ENCODE measurements around the gene ATP8B1.

ATP8B1 gene

DNA sequence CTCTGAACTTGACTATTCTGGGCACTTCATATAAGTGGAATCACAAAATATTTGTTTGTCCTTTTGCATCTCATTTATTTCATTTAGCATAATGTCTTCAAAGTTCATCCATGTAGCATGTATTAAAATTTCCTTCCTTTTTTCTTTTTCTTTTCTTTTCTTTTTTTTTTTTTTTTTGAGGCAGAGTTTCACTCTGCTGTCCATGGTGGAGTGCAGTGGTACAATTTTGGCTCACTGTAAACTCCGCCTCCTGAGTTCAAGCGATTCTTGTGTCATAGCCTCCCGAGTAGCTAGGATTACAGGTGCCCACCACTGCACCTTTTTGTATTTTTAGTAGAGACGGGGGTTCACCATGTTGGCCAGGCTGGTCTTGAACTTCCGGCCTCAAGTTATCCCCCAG lies 11.9 kb downstream of the ATP8B1 start:
- Histone ChIP-seq H3K23ac (ENCODE audit: low read length) (no peak overlapping the region), H3K36me3 (ENCODE audit: control insufficient read depth, insufficient read depth, low read length) (no peaks in the 10 kb centered on the region), H3K27ac (ENCODE audit: low read depth, low read length) (no peak overlapping the region), H3K18ac (ENCODE audit: low read length) (no peak overlapping the region), H3K9ac (ENCODE audit: low read length) (no peak overlapping the region), H2AK5ac (ENCODE audit: low read length) (no peak overlapping the region), H3K4ac (ENCODE audit: low read depth, low read length) (no peak overlapping the region), H4K8ac (ENCODE audit: low read depth, low read length) (no peak overlapping the region), H2BK120ac (ENCODE audit: low read depth, low read length) (no peak overlapping the region), H3K4me1 (ENCODE audit: control insufficient read depth, low read depth, low read length) (no peaks in the 10 kb centered on the region), H3K27me3 (ENCODE audit: insufficient read depth, low read length, poor library complexity) (no peaks in the 10 kb centered on the region), H2BK15ac (replicated peaks; ENCODE audit: low read depth) (no peak overlapping the region), H4K5ac (ENCODE audit: low read length) (no peak overlapping the region), H3K56ac (ENCODE audit: low read length) (no peak overlapping the region), H3K4me3 (ENCODE audit: low read length) (no peak overlapping the region), H3K79me1 (ENCODE audit: low read length) (peaks cover 1% of the 10 kb centered on the region), H2BK5ac (ENCODE audit: low read length) (no peak overlapping the region), H3K79me2 (ENCODE audit: control insufficient read depth, insufficient read depth, low read length) (no peaks in the 10 kb centered on the region), H3K4me2 (ENCODE audit: low read length) (no peak overlapping the region)
- no peak for DNase-seq
- WGBS (ENCODE audit: extremely low coverage, insufficient coverage, low lambda C conversion rate), result no CpG with 5 or more reads among the region's 5 CpGs

DNA sequence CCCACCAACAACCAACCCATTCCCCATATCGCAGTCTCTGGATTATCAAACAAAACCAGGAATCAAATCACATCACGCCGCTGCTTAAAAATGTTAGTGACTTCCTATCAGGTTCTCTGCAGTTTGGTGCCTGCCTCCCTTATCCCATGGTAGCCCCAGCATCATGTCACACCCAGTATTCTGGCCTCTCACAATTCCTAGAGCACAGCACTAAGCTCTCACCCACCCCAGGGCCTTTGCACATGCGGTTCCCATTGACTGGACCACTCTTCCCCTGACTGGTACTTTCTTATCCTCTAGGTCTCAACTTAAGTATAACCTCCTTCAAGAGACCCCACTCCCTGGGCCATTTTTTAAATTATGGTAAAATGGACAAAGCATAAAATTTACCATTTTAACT lies 12.8 kb downstream of the ATP8B1 start:
- Histone ChIP-seq H3K4me3 (ENCODE audit: low read length) (no peak overlapping the region), H4K8ac (ENCODE audit: low read depth, low read length) (no peak overlapping the region)
- no CpG with 5 or more reads among the region's 4 CpGs for WGBS (ENCODE audit: extremely low coverage, insufficient coverage, low lambda C conversion rate)

DNA sequence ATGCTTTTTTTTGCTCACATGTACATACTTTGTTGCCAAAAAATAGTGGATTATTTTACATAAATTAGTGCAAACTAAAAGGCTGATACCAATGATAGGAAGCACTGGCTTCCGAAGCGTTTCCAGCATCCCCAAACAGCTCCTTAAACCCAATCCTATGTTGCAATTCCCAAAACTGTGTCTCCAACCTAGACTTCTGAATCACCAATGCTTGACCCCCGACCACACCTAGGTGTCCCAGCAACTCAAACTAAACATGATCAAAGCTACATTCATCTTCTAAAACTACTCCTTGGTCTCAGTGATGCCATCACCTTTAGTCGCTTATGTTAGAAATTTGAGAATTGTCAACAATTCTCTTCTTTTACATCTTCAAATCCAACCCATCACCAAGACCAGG lies 13.4 kb downstream of the ATP8B1 start:
- Histone ChIP-seq H2BK5ac (ENCODE audit: low read length) (no peak overlapping the region), H4K8ac (ENCODE audit: low read depth, low read length) (no peak overlapping the region), H3K36me3 (ENCODE audit: control insufficient read depth, insufficient read depth, low read length) (no peaks in the 10 kb centered on the region), H2AK5ac (ENCODE audit: low read length) (no peak overlapping the region), H3K4me2 (ENCODE audit: low read length) (no peak overlapping the region), H3K56ac (ENCODE audit: low read length) (no peak overlapping the region), H2BK120ac (ENCODE audit: low read depth, low read length) (no peak overlapping the region), H3K4me3 (ENCODE audit: low read length) (no peak overlapping the region), H3K27me3 (ENCODE audit: insufficient read depth, low read length, poor library complexity) (no peaks in the 10 kb centered on the region), H3K9ac (ENCODE audit: low read length) (no peak overlapping the region), H3K18ac (ENCODE audit: low read length) (no peak overlapping the region), H4K5ac (ENCODE audit: low read length) (no peak overlapping the region), H3K79me1 (ENCODE audit: low read length) (peaks cover 1% of the 10 kb centered on the region), H3K27ac (ENCODE audit: low read depth, low read length) (no peak overlapping the region), H2BK15ac (replicated peaks; ENCODE audit: low read depth) (no peak overlapping the region), H3K4ac (ENCODE audit: low read depth, low read length) (no peak overlapping the region), H3K79me2 (ENCODE audit: control insufficient read depth, insufficient read depth, low read length) (no peaks in the 10 kb centered on the region), H3K23ac (ENCODE audit: low read length) (no peak overlapping the region), H3K4me1 (ENCODE audit: control insufficient read depth, low read depth, low read length) (no peaks in the 10 kb centered on the region)
- DNase-seq, result no peak
- no CpG with 5 or more reads among the region's 4 CpGs for WGBS (ENCODE audit: extremely low coverage, insufficient coverage, low lambda C conversion rate)

More for the DNA sequence above, 12.8 kb downstream of the ATP8B1 start:
- Histone ChIP-seq H3K18ac (ENCODE audit: low read length) (no peak overlapping the region), H2BK5ac (ENCODE audit: low read length) (no peak overlapping the region), H3K23ac (ENCODE audit: low read length) (no peak overlapping the region), H3K4me1 (ENCODE audit: control insufficient read depth, low read depth, low read length) (no peaks in the 10 kb centered on the region), H4K5ac (ENCODE audit: low read length) (no peak overlapping the region), H2AK5ac (ENCODE audit: low read length) (no peak overlapping the region), H2BK120ac (ENCODE audit: low read depth, low read length) (no peak overlapping the region), H3K9ac (ENCODE audit: low read length) (no peak overlapping the region), H3K27me3 (ENCODE audit: insufficient read depth, low read length, poor library complexity) (no peaks in the 10 kb centered on the region), H2BK15ac (replicated peaks; ENCODE audit: low read depth) (no peak overlapping the region), H3K79me1 (ENCODE audit: low read length) (peaks cover 1% of the 10 kb centered on the region), H3K4me2 (ENCODE audit: low read length) (no peak overlapping the region), H3K79me2 (ENCODE audit: control insufficient read depth, insufficient read depth, low read length) (no peaks in the 10 kb centered on the region), H3K36me3 (ENCODE audit: control insufficient read depth, insufficient read depth, low read length) (no peaks in the 10 kb centered on the region), H3K27ac (ENCODE audit: low read depth, low read length) (no peak overlapping the region), H3K56ac (ENCODE audit: low read length) (no peak overlapping the region), H3K4ac (ENCODE audit: low read depth, low read length) (no peak overlapping the region)
- no peak for DNase-seq

DNA sequence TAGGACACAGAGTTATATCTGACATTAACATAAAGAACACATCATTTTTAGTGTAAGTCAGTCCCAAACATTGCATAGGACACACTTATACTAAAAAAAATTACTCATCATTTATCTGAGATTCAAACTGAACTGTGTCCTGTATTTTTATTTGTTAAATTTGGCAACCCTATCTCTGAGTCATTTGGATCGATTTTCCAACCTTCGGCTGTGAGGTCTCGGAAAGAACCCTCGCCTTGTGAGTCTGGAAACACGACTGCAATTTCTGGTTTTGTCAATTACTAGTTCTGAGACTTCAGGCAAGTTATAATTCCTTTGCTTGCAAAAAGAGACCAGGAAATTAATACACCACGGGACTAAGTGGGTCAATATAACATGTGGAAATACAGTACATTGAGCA lies 14.0 kb downstream of the ATP8B1 start:
- Histone ChIP-seq H3K18ac (ENCODE audit: low read length) (no peak overlapping the region), H4K5ac (ENCODE audit: low read length) (no peak overlapping the region), H2BK5ac (ENCODE audit: low read length) (no peak overlapping the region), H3K56ac (ENCODE audit: low read length) (no peak overlapping the region), H3K27ac (ENCODE audit: low read depth, low read length) (no peak overlapping the region), H2BK120ac (ENCODE audit: low read depth, low read length) (no peak overlapping the region), H3K79me1 (ENCODE audit: low read length) (peaks cover 1% of the 10 kb centered on the region), H3K4me3 (ENCODE audit: low read length) (no peak overlapping the region), H3K36me3 (ENCODE audit: control insufficient read depth, insufficient read depth, low read length) (no peaks in the 10 kb centered on the region), H3K23ac (ENCODE audit: low read length) (no peak overlapping the region), H3K9ac (ENCODE audit: low read length) (no peak overlapping the region), H2BK15ac (replicated peaks; ENCODE audit: low read depth) (no peak overlapping the region), H3K4me1 (ENCODE audit: control insufficient read depth, low read depth, low read length) (peaks cover 2% of the 10 kb centered on the region), H3K4ac (ENCODE audit: low read depth, low read length) (no peak overlapping the region), H2AK5ac (ENCODE audit: low read length) (no peak overlapping the region), H4K8ac (ENCODE audit: low read depth, low read length) (no peak overlapping the region), H3K79me2 (ENCODE audit: control insufficient read depth, insufficient read depth, low read length) (no peaks in the 10 kb centered on the region), H3K27me3 (ENCODE audit: insufficient read depth, low read length, poor library complexity) (no peaks in the 10 kb centered on the region), H3K4me2 (ENCODE audit: low read length) (no peak overlapping the region)
- no CpG with 5 or more reads among the region's 6 CpGs for WGBS (ENCODE audit: extremely low coverage, insufficient coverage, low lambda C conversion rate)
- no peak for DNase-seq

DNA sequence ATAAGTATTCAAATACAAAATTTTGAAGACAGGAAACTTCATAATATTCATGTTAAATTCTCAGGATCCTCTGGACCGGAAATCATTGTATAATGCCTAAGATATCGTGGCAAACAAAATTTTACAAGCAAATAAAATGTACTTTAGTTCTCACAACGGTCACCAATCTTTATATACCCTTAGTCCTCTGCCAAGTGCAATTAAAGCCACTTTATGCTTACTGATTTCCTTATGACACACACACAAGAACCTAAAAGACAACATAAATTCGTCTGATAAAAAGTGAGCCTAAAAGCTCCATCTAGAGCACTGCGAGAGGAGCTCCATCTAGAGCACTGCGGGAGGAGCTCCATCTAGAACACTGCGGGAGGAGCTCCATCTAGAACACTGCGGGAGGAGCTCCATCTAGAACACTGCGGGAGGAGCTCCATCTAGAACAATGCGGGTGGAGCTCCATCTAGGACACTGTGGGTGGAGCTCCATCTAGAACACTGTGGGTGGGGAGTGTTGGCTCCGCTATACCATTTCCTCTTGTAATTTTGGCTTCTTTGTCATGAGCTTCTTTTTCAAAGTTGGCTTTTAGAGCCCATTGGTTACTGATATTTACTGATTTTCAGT lies 15.9 kb downstream of the ATP8B1 start:
- Histone ChIP-seq H3K9ac (ENCODE audit: low read length) (no peak overlapping the region), H2BK5ac (ENCODE audit: low read length) (no peak overlapping the region), H3K36me3 (ENCODE audit: control insufficient read depth, insufficient read depth, low read length) (no peaks in the 10 kb centered on the region), H3K18ac (ENCODE audit: low read length) (no peak overlapping the region), H3K27ac (ENCODE audit: low read depth, low read length) (no peak overlapping the region), H3K4ac (ENCODE audit: low read depth, low read length) (no peak overlapping the region), H3K27me3 (ENCODE audit: insufficient read depth, low read length, poor library complexity) (no peaks in the 10 kb centered on the region), H2BK15ac (replicated peaks; ENCODE audit: low read depth) (no peak overlapping the region), H2BK120ac (ENCODE audit: low read depth, low read length) (no peak overlapping the region), H4K8ac (ENCODE audit: low read depth, low read length) (no peak overlapping the region), H3K23ac (ENCODE audit: low read length) (no peak overlapping the region), H2AK5ac (ENCODE audit: low read length) (no peak overlapping the region), H3K4me1 (ENCODE audit: control insufficient read depth, low read depth, low read length) (peaks cover 5% of the 10 kb centered on the region), H3K79me2 (ENCODE audit: control insufficient read depth, insufficient read depth, low read length) (no peaks in the 10 kb centered on the region), H4K5ac (ENCODE audit: low read length) (no peak overlapping the region), H3K56ac (ENCODE audit: low read length) (no peak overlapping the region), H3K4me3 (ENCODE audit: low read length) (no peak overlapping the region), H3K4me2 (ENCODE audit: low read length) (no peak overlapping the region), H3K79me1 (ENCODE audit: low read length) (peaks cover 1% of the 10 kb centered on the region)
- no peak for DNase-seq
- no CpG with 5 or more reads among the region's 11 CpGs for WGBS (ENCODE audit: extremely low coverage, insufficient coverage, low lambda C conversion rate)

DNA sequence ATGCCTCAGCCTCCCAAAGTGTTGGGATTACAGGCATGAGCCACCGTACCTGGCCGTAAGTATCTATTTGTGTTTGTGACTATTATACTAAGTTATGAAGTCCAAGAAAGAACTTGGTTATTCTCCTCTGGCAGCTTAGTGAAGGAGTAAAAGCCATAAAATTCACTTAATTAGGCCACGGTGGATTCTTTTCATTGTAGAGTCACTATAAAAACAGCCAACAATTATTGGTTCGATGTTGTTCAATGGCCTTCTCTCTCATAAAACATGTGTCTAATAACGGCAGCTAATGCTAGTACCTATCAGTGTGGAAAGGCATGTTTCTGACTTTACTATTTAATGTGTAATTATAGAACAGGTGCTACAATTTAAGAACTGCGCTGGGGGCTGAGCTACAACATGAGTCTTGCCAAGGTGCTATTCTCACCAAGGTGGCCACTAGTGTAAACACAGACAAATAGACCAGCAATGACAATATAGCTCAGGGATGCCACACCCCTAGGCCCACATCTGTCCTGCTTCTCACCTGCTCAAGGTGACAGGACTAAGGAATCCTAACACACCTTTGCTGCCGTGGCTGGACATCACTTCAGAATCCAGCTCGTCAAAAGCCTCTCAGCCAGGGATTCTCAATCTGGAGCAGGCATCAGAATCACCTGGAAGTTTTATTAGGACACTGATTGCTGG lies 17.2 kb downstream of the ATP8B1 start:
- Histone ChIP-seq H3K4ac (ENCODE audit: low read depth, low read length) (no peak overlapping the region), H2AK5ac (ENCODE audit: low read length) (no peak overlapping the region), H2BK5ac (ENCODE audit: low read length) (no peak overlapping the region), H3K36me3 (ENCODE audit: control insufficient read depth, insufficient read depth, low read length) (no peaks in the 10 kb centered on the region), H3K4me2 (ENCODE audit: low read length) (no peak overlapping the region), H2BK15ac (replicated peaks; ENCODE audit: low read depth) (no peak overlapping the region), H3K27me3 (ENCODE audit: insufficient read depth, low read length, poor library complexity) (no peaks in the 10 kb centered on the region), H3K79me1 (ENCODE audit: low read length) (peaks cover 1% of the 10 kb centered on the region), H4K5ac (ENCODE audit: low read length) (no peak overlapping the region), H4K8ac (ENCODE audit: low read depth, low read length) (no peak overlapping the region), H3K23ac (ENCODE audit: low read length) (no peak overlapping the region), H3K18ac (ENCODE audit: low read length) (no peak overlapping the region), H3K27ac (ENCODE audit: low read depth, low read length) (no peak overlapping the region), H3K56ac (ENCODE audit: low read length) (no peak overlapping the region), H2BK120ac (ENCODE audit: low read depth, low read length) (no peak overlapping the region), H3K4me3 (ENCODE audit: low read length) (no peak overlapping the region), H3K79me2 (ENCODE audit: control insufficient read depth, insufficient read depth, low read length) (no peaks in the 10 kb centered on the region), H3K9ac (ENCODE audit: low read length) (no peak overlapping the region), H3K4me1 (ENCODE audit: control insufficient read depth, low read depth, low read length) (peaks cover 7% of the 10 kb centered on the region)
- DNase-seq, result no peak
- no CpG with 5 or more reads among the region's 8 CpGs for whole genome bisulfite sequencing (ENCODE audit: extremely low coverage, insufficient coverage, low lambda C conversion rate)
